HCT116 (cell line): ENCODE measurements around the gene TMEM86B. TPM values are rescaled to one million over a fixed set of nuclear protein-coding genes. Genes with fewer than 3 reads are reported as not detected.

Source experiments
- ATAC-seq: fragments of 200-7000 bp; cut with Tn5 transposase; 2 replicates; pipeline ENCODE4 v1.9.1; 2020; ENCODE audit warnings: mild to moderate bottlenecking, moderate library complexity
- BruUV-seq: library from RNA; stranded (reverse); fragments of 400-500 nt; replicated peaks from 2 replicates; lab custom pipeline; 2021; lab: Mats Ljungman, UMichigan
- CTCF ChIA-PET: fragments of 300-600 bp; sonication (Branson Sonifier 250); formaldehyde crosslinking; loops from one replicate; lab custom pipeline; 2021; ENCODE audit warnings: antibody characterized with exemption; lab: Charles Lee
- POLR2A ChIA-PET: fragments of 300-600, 350-600 bp; sonication (Branson Sonifier 250); formaldehyde crosslinking; loops from one replicate; lab custom pipeline; 2021; ENCODE audit warnings: antibody characterized with exemption; lab: Charles Lee
- RAD21 ChIA-PET, 2 experiments: fragments of 300-600 bp; sonication (Branson Sonifier 250); formaldehyde crosslinking; loops; one replicate each; lab custom pipeline; 2023; ENCODE audit warnings: low total read pairs in 2 of 2; ENCODE audit not compliant: uncharacterized antibody in 2 of 2, unreplicated experiment in 2 of 2, low non-redundant PET in 1 of 2; lab: Charles Lee
- DNase-seq: peaks from one replicate; pipeline ENCODE4 v3.0.0-alpha.2; 2010; ENCODE audit warnings: low read depth, low spot score
- H2AFZ ChIP-seq: fragments of 200-600 bp; shearing (Covaris generic), sonication (generic); 2 replicates; pipeline ENCODE4 v1.6.1; 2017; ENCODE audit warnings: low read depth, mixed run types, mixed read lengths, antibody characterized with exemption, low read length; ENCODE audit not compliant: poor library complexity, severe bottlenecking
- H3K27ac ChIP-seq: 2 replicates; pipeline ENCODE4 v1.5.1; 2012; ENCODE audit warnings: low read depth, low read length
- H3K27me3 ChIP-seq: fragments of 200-600 bp; sonication (generic); 2 replicates; pipeline ENCODE4 v1.6.1; 2016; ENCODE audit warnings: mixed run types, low read length, mixed read lengths; ENCODE audit not compliant: insufficient read depth
- H3K36me3 ChIP-seq, 2 experiments: fragments of 200-500 bp in 1 of 2; fragments of 200-600 bp in 1 of 2; sonication (Bioruptor generic) in 1 of 2; sonication (generic) in 1 of 2; 2 replicates each; pipeline versions ENCODE4 v1.5.1 to v1.6.1; 2014 to 2016; ENCODE audit warnings: low read length in 2 of 2, inconsistent platforms in 1 of 2, mixed read lengths in 1 of 2, mixed run types in 1 of 2; ENCODE audit not compliant: insufficient read depth in 2 of 2, control insufficient read depth in 1 of 2
- H3K4me1 ChIP-seq, 2 experiments: fragments of 200-600 bp in 1 of 2; sonication (generic) in 1 of 2; 2 replicates each; pipeline versions ENCODE4 v1.5.1 to v1.6.1; 2012 to 2017; ENCODE audit warnings: low read length in 2 of 2, inconsistent platforms in 1 of 2, mild to moderate bottlenecking in 1 of 2, mixed read lengths in 1 of 2, mixed run types in 1 of 2, moderate library complexity in 1 of 2; ENCODE audit not compliant: insufficient read depth in 2 of 2, control insufficient read depth in 1 of 2
- H3K4me2 ChIP-seq: fragments of 200-600 bp; sonication (generic); 2 replicates; pipeline ENCODE4 v1.6.1; 2017; ENCODE audit warnings: mixed run types, low read length, mixed read lengths
- H3K4me3 ChIP-seq, 2 experiments: fragments of 200-600 bp in 1 of 2; sonication (generic) in 1 of 2; replicated peaks in 1 of 2; 2 replicates each; pipeline ENCODE4 v1.5.1; 2011 to 2016; ENCODE audit warnings: low read length in 2 of 2, control low read depth in 1 of 2, low read depth in 1 of 2, mild to moderate bottlenecking in 1 of 2, mixed read lengths in 1 of 2, mixed run types in 1 of 2
- H3K79me2 ChIP-seq: fragments of 200-600 bp; sonication (generic); 2 replicates; pipeline ENCODE4 v1.6.1; 2017; ENCODE audit warnings: mild to moderate bottlenecking, mixed run types, low read length, moderate library complexity, mixed read lengths; ENCODE audit not compliant: insufficient read depth
- H3K9ac ChIP-seq: fragments of 200-600 bp; sonication (generic); 2 replicates; pipeline ENCODE4 v1.6.1; 2016; ENCODE audit warnings: low read length, mixed read lengths
- H3K9me2 ChIP-seq: fragments of 200-600 bp; sonication (generic), shearing (Covaris generic); 2 replicates; pipeline ENCODE4 v1.6.1; 2017; ENCODE audit warnings: mixed run types, mild to moderate bottlenecking, moderate library complexity; ENCODE audit not compliant: insufficient read depth
- H3K9me3 ChIP-seq, 2 experiments: fragments of 200-500 bp in 1 of 2; fragments of 200-600 bp in 1 of 2; sonication (Bioruptor generic) in 1 of 2; sonication (generic) in 1 of 2; 2 replicates each; pipeline ENCODE4 v1.6.1; 2014 to 2017; ENCODE audit warnings: low read length in 2 of 2, mixed read lengths in 2 of 2, inconsistent platforms in 1 of 2, low read depth in 1 of 2, mild to moderate bottlenecking in 1 of 2, mixed run types in 1 of 2, moderate library complexity in 1 of 2; ENCODE audit not compliant: control insufficient read depth in 1 of 2, insufficient read depth in 1 of 2
- H4K20me1 ChIP-seq: fragments of 200-600 bp; sonication (generic), shearing (Covaris generic); 2 replicates; pipeline ENCODE4 v1.6.1; 2017; ENCODE audit warnings: mixed run types, mild to moderate bottlenecking, moderate library complexity; ENCODE audit not compliant: insufficient read depth
- CEBPB ChIP-seq: IDR thresholded peaks from 2 replicates; pipeline ENCODE4 v1.6.1; 2012; ENCODE audit warnings: low read depth
- ELF1 ChIP-seq: IDR thresholded peaks from 2 replicates; pipeline ENCODE4 v1.6.1; 2012; ENCODE audit warnings: low read depth, borderline replicate concordance
- POLR2A ChIP-seq: IDR thresholded peaks from 2 replicates; pipeline ENCODE4 v1.7.0; 2011; ENCODE audit warnings: borderline replicate concordance; ENCODE audit not compliant: insufficient read depth, insufficient read length; ENCODE audit errors: extremely low read depth
- SIN3A ChIP-seq: IDR thresholded peaks from 2 replicates; pipeline ENCODE4 v1.6.1; 2012; ENCODE audit warnings: low read depth
- SP1 ChIP-seq: IDR thresholded peaks from 2 replicates; pipeline ENCODE4 v1.6.1; 2012; ENCODE audit warnings: low read depth
- SRF ChIP-seq: IDR thresholded peaks from 2 replicates; pipeline ENCODE4 v1.6.1; 2012; ENCODE audit warnings: low read depth
- intact Hi-C: fragments of 100-400 bp; cut with micrococcal nuclease; formaldehyde crosslinking; loops from 2 replicates; pipeline ENCODE4 v1.10.0; 2022
- total RNA-seq: library from RNA; stranded (reverse); gene quantifications from one replicate; pipeline ENCODE4 v1.2.1, GENCODE V29; 2021; ENCODE audit not compliant: unreplicated experiment
- TF ChIP-seq, protein P1 (sequence below): IDR thresholded peaks from 2 replicates; pipeline ENCODE4 v1.6.1; 2012
- TF ChIP-seq, protein P2 (sequence below): IDR thresholded peaks from 2 replicates; pipeline ENCODE4 v1.6.1; 2012; ENCODE audit warnings: low read depth
- TF ChIP-seq, protein P3 (sequence below), 3 experiments: fragments of 200-600 bp in 1 of 3; sonication (generic) in 1 of 3; IDR thresholded peaks in 2 of 3; conservative IDR thresholded peaks in 1 of 3; 2 replicates each; pipeline ENCODE4 v1.5.1; 2012 to 2017; ENCODE audit warnings: low read depth in 2 of 3, low read length in 2 of 3, antibody characterized with exemption in 1 of 3, borderline replicate concordance in 1 of 3, control low read depth in 1 of 3, mild to moderate bottlenecking in 1 of 3, mixed read lengths in 1 of 3, mixed run types in 1 of 3, moderate library complexity in 1 of 3; ENCODE audit not compliant: insufficient read depth in 1 of 3

TMEM86B gene
- total RNA-seq, 1 experiment from 2014 or later = 10.6 TPM

DNA sequence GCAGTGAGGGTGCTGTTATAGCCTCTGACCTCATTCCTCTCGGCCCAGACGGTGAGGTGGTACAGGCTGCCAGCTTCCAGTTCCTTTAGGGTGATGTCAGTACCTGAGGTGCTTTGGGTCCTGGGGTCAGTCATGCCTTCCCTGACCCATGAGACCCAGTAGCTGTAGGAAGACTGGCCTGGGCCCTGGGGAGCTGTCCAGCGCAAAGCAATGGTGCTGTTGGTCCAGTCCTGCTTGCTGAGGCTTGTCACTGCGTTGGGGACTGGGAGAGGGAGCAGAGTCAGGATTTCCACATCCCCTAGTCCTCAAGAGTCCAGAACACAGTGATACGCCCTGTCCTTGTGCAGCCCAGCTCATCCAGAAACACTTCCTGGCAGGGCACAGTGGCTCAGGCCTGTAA, 29.9 kb downstream of the TMEM86B start:
- ChIA-PET POLR2A (no interaction called here), CTCF (no interaction called here), RAD21 (no interaction called here)
- Histone ChIP-seq H3K4me3 (no peak overlapping the region), H3K79me2 (no peaks in the 10 kb centered on the region), H3K27me3 (no peaks in the 10 kb centered on the region), H3K9ac (no peak overlapping the region), H3K9me3 (no peaks in the 10 kb centered on the region), H2AFZ (no peak overlapping the region), H3K4me1 (no peaks in the 10 kb centered on the region), H3K9me2 (no peaks in the 10 kb centered on the region), H3K36me3 (peaks cover 3 to 10% of the 10 kb centered on the region in 2 experiments; a peak in 3 of 4 replicates), H4K20me1 (no peaks in the 10 kb centered on the region), H3K4me2 (no peak overlapping the region), H3K27ac (no peak overlapping the region)
- DNase-seq (no peak), ATAC-seq (no peak)
- intact Hi-C loops = no loop called here
- BruUV-seq = no TSS peak
- TF ChIP-seq SRF (no peak), CEBPB (no peak), ELF1 (no peak), SIN3A (no peak), POLR2A (no peak), SP1 (no peak)
- TF ChIP-seq, protein P1, sequence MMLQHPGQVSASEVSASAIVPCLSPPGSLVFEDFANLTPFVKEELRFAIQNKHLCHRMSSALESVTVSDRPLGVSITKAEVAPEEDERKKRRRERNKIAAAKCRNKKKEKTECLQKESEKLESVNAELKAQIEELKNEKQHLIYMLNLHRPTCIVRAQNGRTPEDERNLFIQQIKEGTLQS = no peak
- TF ChIP-seq, protein P2, sequence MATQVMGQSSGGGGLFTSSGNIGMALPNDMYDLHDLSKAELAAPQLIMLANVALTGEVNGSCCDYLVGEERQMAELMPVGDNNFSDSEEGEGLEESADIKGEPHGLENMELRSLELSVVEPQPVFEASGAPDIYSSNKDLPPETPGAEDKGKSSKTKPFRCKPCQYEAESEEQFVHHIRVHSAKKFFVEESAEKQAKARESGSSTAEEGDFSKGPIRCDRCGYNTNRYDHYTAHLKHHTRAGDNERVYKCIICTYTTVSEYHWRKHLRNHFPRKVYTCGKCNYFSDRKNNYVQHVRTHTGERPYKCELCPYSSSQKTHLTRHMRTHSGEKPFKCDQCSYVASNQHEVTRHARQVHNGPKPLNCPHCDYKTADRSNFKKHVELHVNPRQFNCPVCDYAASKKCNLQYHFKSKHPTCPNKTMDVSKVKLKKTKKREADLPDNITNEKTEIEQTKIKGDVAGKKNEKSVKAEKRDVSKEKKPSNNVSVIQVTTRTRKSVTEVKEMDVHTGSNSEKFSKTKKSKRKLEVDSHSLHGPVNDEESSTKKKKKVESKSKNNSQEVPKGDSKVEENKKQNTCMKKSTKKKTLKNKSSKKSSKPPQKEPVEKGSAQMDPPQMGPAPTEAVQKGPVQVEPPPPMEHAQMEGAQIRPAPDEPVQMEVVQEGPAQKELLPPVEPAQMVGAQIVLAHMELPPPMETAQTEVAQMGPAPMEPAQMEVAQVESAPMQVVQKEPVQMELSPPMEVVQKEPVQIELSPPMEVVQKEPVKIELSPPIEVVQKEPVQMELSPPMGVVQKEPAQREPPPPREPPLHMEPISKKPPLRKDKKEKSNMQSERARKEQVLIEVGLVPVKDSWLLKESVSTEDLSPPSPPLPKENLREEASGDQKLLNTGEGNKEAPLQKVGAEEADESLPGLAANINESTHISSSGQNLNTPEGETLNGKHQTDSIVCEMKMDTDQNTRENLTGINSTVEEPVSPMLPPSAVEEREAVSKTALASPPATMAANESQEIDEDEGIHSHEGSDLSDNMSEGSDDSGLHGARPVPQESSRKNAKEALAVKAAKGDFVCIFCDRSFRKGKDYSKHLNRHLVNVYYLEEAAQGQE = no peak; the same call in 1 of the 2 replicates
- TF ChIP-seq, protein P3, sequence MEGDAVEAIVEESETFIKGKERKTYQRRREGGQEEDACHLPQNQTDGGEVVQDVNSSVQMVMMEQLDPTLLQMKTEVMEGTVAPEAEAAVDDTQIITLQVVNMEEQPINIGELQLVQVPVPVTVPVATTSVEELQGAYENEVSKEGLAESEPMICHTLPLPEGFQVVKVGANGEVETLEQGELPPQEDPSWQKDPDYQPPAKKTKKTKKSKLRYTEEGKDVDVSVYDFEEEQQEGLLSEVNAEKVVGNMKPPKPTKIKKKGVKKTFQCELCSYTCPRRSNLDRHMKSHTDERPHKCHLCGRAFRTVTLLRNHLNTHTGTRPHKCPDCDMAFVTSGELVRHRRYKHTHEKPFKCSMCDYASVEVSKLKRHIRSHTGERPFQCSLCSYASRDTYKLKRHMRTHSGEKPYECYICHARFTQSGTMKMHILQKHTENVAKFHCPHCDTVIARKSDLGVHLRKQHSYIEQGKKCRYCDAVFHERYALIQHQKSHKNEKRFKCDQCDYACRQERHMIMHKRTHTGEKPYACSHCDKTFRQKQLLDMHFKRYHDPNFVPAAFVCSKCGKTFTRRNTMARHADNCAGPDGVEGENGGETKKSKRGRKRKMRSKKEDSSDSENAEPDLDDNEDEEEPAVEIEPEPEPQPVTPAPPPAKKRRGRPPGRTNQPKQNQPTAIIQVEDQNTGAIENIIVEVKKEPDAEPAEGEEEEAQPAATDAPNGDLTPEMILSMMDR (IDR thresholded peaks at IDR 0.05 in 2 of 3, conservative IDR thresholded peaks at IDR 0.05 in 1 of 3; ENCODE audit: borderline replicate concordance in 1 of 3, insufficient read depth in 1 of 3, low read depth in 2 of 3, low read length in 2 of 3) = no peak
